ENCODE measurements around the gene USP6NL. TPM values are rescaled to one million over a fixed set of nuclear protein-coding genes. Genes with fewer than 3 reads are reported as not detected.

USP6NL gene
- total and polyA plus RNA-seq, 2 of the 8 experiments (the other 6 are each of a cell fraction or from before 2014, with no cell fraction given) = 10.9 to 28.8 TPM

GRCh38 chr10:11538834-11539190, 72.6 kb downstream of the USP6NL start:
- Histone ChIP-seq H2BK15ac (ENCODE audit: low read length) (no peak overlapping the region), H3K14ac (ENCODE audit: insufficient read length) (no peak overlapping the region), H3K56ac (replicated peaks; ENCODE audit: insufficient read length, low read depth, low read length) (no peak overlapping the region), H3K36me3 (ENCODE audit: control insufficient read depth in 2 of 4, insufficient read depth in 4 of 4, low read length in 3 of 4) (no peaks in the 10 kb centered on the region), H3K27me3 (replicated peaks in 1 of 4; ENCODE audit: control insufficient read depth in 3 of 4, extremely low read depth in 1 of 4, insufficient read depth in 3 of 4, low read length in 3 of 4) (no peaks in the 10 kb centered on the region), H3K23ac (ENCODE audit: insufficient read length) (no peak overlapping the region), H2AK5ac (ENCODE audit: low read depth, low read length) (no peak overlapping the region), H3K23me2 (ENCODE audit: low read depth, low read length) (no peaks in the 10 kb centered on the region), H4K20me1 (replicated peaks in 1 of 2; ENCODE audit: control insufficient read depth in 1 of 2, insufficient read depth in 2 of 2, low read length in 2 of 2) (peaks cover 3 to 16% of the 10 kb centered on the region in 2 experiments), H2AFZ (ENCODE audit: low read length) (no peak overlapping the region), H3K79me2 (ENCODE audit: control insufficient read depth in 1 of 2, insufficient read depth in 2 of 2, low read length in 2 of 2) (peaks cover 0 to 92% of the 10 kb centered on the region in 2 experiments; a peak in 2 of 4 replicates), H3K27ac (ENCODE audit: low read depth, low read length) (no peak overlapping the region), H4K91ac (replicated peaks; ENCODE audit: insufficient read length, low read length) (no peak overlapping the region), H3K4me2 (ENCODE audit: insufficient read depth in 1 of 2, low read depth in 2 of 2, low read length in 2 of 2) (no peak overlapping the region), H3K79me1 (ENCODE audit: low read depth, low read length) (peaks cover 6% of the 10 kb centered on the region; the same call in 1 of the 2 replicates), H3K4me3 (ENCODE audit: extremely low read depth in 1 of 4, insufficient read depth in 2 of 4, low read depth in 3 of 4, low read length in 4 of 4) (no peak overlapping the region), H3K4ac (replicated peaks; ENCODE audit: insufficient read length, low read depth, low read length) (no peak overlapping the region), H2BK12ac (ENCODE audit: low read depth, low read length) (no peak overlapping the region), H3K4me1 (replicated peaks in 1 of 4; ENCODE audit: control insufficient read depth in 3 of 4, insufficient read depth in 4 of 4, low read length in 3 of 4) (peaks cover 3 to 9% (median 6%) of the 10 kb centered on the region in 4 experiments; a peak in 5 of 7 replicates), H3K18ac (ENCODE audit: extremely low read depth, low read length) (0 out of 2 replicates have a peak overlapping the region, but pooled peaks have one; percentile 4), H4K5ac (ENCODE audit: insufficient read length, low read depth, low read length) (no peak overlapping the region), H2BK20ac (ENCODE audit: low read length) (no peak overlapping the region), H2BK5ac (ENCODE audit: low read depth, low read length) (0 out of 2 replicates have a peak overlapping the region, but pooled peaks have one; percentile 20), H2BK120ac (replicated peaks; ENCODE audit: low read depth, low read length) (no peak overlapping the region), H4K8ac (ENCODE audit: extremely low read depth, insufficient read depth, low read length) (no peak overlapping the region), H3K9me3 (ENCODE audit: insufficient read depth in 2 of 2, low read depth in 1 of 2, low read length in 1 of 2) (no peaks in the 10 kb centered on the region), H3K9ac (replicated peaks in 1 of 4; ENCODE audit: extremely low read depth in 1 of 4, low read depth in 3 of 4, low read length in 3 of 4) (no peak overlapping the region)
- TF ChIP-seq EP300 (IDR thresholded peaks at IDR 0.05; ENCODE audit: borderline replicate concordance in 1 of 2, low read depth in 2 of 2, low read length in 2 of 2) (no peak), BCL11A (IDR thresholded peaks at IDR 0.05; ENCODE audit: low read depth in 2 of 2, low read length in 2 of 2) (no peak), CBX8 (IDR thresholded peaks at IDR 0.05; ENCODE audit: borderline replicate concordance, low read depth, low read length) (no peak), SIN3A (conservative IDR thresholded peaks at IDR 0.05 in 1 of 2, IDR thresholded peaks at IDR 0.05 in 1 of 2; ENCODE audit: low read depth in 1 of 2, low read length in 2 of 2) (no peak), RFX5 (IDR thresholded peaks at IDR 0.05; ENCODE audit: borderline replicate concordance, low read depth, low read length) (no peak), ATF2 (IDR thresholded peaks at IDR 0.05; ENCODE audit: low read length) (no peak)
- WGBS, 2 experiments (ENCODE audit: extremely low coverage in 1 of 2, insufficient coverage in 1 of 2, insufficient read length in 1 of 2, insufficient replicate concordance in 2 of 2, low coverage in 1 of 2, low lambda C conversion rate in 2 of 2, missing lambda C conversion rate in 1 of 2) = 90% methylated on average over 8 of the region's 8 CpGs; no CpG with 5 or more reads in 1 of the 2 experiments
- ChIA-PET POLR2A (ENCODE audit: partially characterized antibody) (no interaction called here), CTCF (ENCODE audit: partially characterized antibody) (interaction anchor here (1.0 kb wide), 1 partner anchor 219 kb away, joined by 3 read pairs; no protein-coding TSS in a partner anchor)
- no peak for FAIRE-seq
- no peak for DNase-seq (ENCODE audit: low read depth in 1 of 2, low spot score in 2 of 2)
